HEK293T (cell line): ENCODE results near the gene MBOAT2.

Experiments used
- CTCF ChIA-PET: fragments of 350-600 bp; formaldehyde crosslinking; extraction: SDS; loops from one replicate; lab custom pipeline; 2021; ENCODE audit warnings: antibody characterized with exemption, inconsistent platforms; lab: Yijun Ruan, JAX
- POLR2A ChIA-PET: fragments of 350-600 bp; formaldehyde crosslinking; extraction: SDS; loops from one replicate; lab custom pipeline; 2020; ENCODE audit warnings: antibody characterized with exemption, inconsistent platforms; lab: Yijun Ruan, JAX
- DNase-seq: peaks from one replicate; pipeline ENCODE4 v3.0.0; 2012; ENCODE audit warnings: mixed read lengths; ENCODE audit errors: extremely low spot score
- ARNT ChIP-seq: fragments of 450-650 bp; IDR thresholded peaks from 2 replicates; pipeline ENCODE4 v1.6.1; 2017; ENCODE audit warnings: mild to moderate bottlenecking
- BHLHE40 ChIP-seq: fragments of 450-650 bp; IDR thresholded peaks from 2 replicates; pipeline ENCODE4 v1.6.1; 2016; ENCODE audit warnings: mild to moderate bottlenecking, moderate library complexity, borderline replicate concordance
- CTBP1 ChIP-seq: fragments of 450-650 bp; IDR thresholded peaks from 2 replicates; pipeline ENCODE4 v1.6.1; 2016; ENCODE audit warnings: borderline replicate concordance
- ELF4 ChIP-seq: fragments of 450-650 bp; IDR thresholded peaks from 2 replicates; pipeline ENCODE4 v1.6.1; 2017; ENCODE audit warnings: antibody characterized with exemption
- FOXA1 ChIP-seq: fragments of 450-650 bp; IDR thresholded peaks from 2 replicates; pipeline ENCODE4 v1.6.1; 2016; ENCODE audit warnings: mild to moderate bottlenecking
- FOXK2 ChIP-seq: fragments of 450-650 bp; IDR thresholded peaks from 2 replicates; pipeline ENCODE4 v1.6.1; 2016; ENCODE audit warnings: mild to moderate bottlenecking
- FOXM1 ChIP-seq: fragments of 450-650 bp; IDR thresholded peaks from 2 replicates; pipeline ENCODE4 v1.6.1; 2017; ENCODE audit warnings: mild to moderate bottlenecking, borderline replicate concordance
- HDGF ChIP-seq: fragments of 450-650 bp; IDR thresholded peaks from 2 replicates; pipeline ENCODE4 v1.6.1; 2017; ENCODE audit warnings: antibody characterized with exemption, borderline replicate concordance
- L3MBTL2 ChIP-seq: fragments of 450-650 bp; conservative IDR thresholded peaks from 2 replicates; pipeline ENCODE4 v1.6.1; 2016; ENCODE audit warnings: mild to moderate bottlenecking
- LEF1 ChIP-seq: fragments of 450-650 bp; IDR thresholded peaks from 2 replicates; pipeline ENCODE4 v1.6.1; 2017; ENCODE audit warnings: mild to moderate bottlenecking, borderline replicate concordance
- NFRKB ChIP-seq: fragments of 450-650 bp; IDR thresholded peaks from 2 replicates; pipeline ENCODE4 v1.6.1; 2016; ENCODE audit warnings: mild to moderate bottlenecking, moderate library complexity
- SP1 ChIP-seq: fragments of 450-650 bp; IDR thresholded peaks from 2 replicates; pipeline ENCODE4 v1.6.1; 2017
- SUZ12 ChIP-seq: fragments of 450-650 bp; IDR thresholded peaks from 2 replicates; pipeline ENCODE4 v1.6.1; 2016; ENCODE audit warnings: mild to moderate bottlenecking
- TARDBP ChIP-seq: fragments of 450-650 bp; IDR thresholded peaks from 2 replicates; pipeline ENCODE4 v1.6.1; 2016
- ZNF384 ChIP-seq: fragments of 450-650 bp; IDR thresholded peaks from 2 replicates; pipeline ENCODE4 v1.6.1; 2016
- TF ChIP-seq, protein P1 (sequence below): fragments of 450-650 bp; IDR thresholded peaks from 2 replicates; pipeline ENCODE4 v1.6.1; 2016

MBOAT2 gene

DNA sequence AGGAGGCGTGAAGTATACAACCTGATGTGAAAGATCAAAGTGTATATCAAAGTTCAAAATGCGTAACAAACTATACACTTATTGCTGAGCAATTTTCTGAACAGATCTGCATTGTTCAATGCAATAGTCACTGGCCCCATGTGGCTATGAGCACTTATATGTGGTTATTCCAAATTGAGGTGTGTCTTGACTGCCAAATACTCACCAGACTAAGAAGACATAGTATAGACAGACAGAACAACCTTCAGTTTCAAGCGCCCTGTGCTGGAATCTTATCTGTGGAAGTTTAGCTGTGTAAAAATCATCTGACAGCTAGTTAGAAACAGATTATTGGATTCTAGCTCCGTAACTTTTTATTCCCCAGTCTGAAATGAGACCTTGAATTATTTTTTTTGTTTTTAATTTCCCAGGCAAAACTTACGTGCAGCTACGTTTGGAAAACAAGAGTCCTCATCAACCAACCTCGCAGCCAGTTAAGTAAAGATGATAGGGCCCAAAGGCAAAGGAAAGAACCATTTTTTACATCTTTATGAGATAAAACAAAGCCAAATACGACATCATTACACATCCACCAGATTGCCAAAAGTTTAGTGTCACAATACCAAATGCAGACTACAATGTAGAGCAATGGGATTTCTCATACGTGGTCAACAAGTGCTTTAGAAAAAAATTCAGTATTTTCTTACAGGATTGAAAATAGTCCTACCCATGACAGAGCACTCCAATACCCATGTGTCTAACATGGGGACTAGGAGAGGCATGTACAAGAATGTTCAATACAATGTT, 37.2 kb downstream of the MBOAT2 start:
- no peak for DNase-seq
- POLR2A ChIA-PET = no interaction called here
- CTCF ChIA-PET = no interaction called here

GRCh38 chr2:8965216-8965969, 38.1 kb downstream of the MBOAT2 start:
- ChIA-PET CTCF (no interaction called here), POLR2A (no interaction called here)
- no peak for DNase-seq
- no peak for TF ChIP-seq HDGF
- no peak for TF ChIP-seq ARNT
- TF ChIP-seq ZNF384 = no peak
- TF ChIP-seq TARDBP = no peak
- no peak for TF ChIP-seq CTBP1
- no peak for TF ChIP-seq SP1
- TF ChIP-seq, protein P1, sequence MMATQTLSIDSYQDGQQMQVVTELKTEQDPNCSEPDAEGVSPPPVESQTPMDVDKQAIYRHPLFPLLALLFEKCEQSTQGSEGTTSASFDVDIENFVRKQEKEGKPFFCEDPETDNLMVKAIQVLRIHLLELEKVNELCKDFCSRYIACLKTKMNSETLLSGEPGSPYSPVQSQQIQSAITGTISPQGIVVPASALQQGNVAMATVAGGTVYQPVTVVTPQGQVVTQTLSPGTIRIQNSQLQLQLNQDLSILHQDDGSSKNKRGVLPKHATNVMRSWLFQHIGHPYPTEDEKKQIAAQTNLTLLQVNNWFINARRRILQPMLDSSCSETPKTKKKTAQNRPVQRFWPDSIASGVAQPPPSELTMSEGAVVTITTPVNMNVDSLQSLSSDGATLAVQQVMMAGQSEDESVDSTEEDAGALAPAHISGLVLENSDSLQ = no peak
- no peak for TF ChIP-seq BHLHE40
- no peak for TF ChIP-seq FOXM1
- no peak for TF ChIP-seq SUZ12
- no peak for TF ChIP-seq FOXK2
- TF ChIP-seq ELF4 = no peak
- TF ChIP-seq NFRKB = no peak
- no peak for TF ChIP-seq LEF1
- TF ChIP-seq FOXA1 = no peak
- TF ChIP-seq L3MBTL2 = no peak

More for the DNA sequence above, 37.2 kb downstream of the MBOAT2 start:
- TF ChIP-seq CTBP1 (no peak), SP1 (no peak), L3MBTL2 (no peak), HDGF (no peak), NFRKB (no peak), SUZ12 (no peak), LEF1 (no peak), FOXK2 (no peak), ARNT (no peak), ELF4 (no peak)
- TF ChIP-seq, protein P1 = no peak

DNA sequence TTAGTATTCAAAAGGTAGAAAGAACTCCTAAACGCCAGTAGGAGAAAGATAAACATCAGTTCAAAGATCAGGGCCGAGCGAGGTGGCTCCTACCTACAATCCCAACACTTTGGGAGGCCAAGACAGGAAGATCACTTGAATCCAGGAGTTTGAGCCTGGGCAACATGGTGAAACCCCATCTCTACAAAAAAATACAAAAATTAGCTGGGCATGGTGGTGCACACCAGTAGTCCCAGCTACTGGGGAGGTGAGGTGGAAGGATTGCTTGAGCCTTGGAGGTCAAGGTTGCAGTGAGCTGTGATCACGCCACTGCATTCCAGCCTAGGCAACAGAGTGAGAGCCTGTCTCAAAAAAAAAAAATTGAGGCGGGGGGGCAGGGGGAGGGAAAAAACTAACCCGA, 40.6 kb downstream of the MBOAT2 start:
- CTCF ChIA-PET = no interaction called here
- DNase-seq = no peak
- TF ChIP-seq HDGF = no peak
- TF ChIP-seq NFRKB = no peak
- no peak for TF ChIP-seq FOXA1
- POLR2A ChIA-PET = no interaction called here

DNA sequence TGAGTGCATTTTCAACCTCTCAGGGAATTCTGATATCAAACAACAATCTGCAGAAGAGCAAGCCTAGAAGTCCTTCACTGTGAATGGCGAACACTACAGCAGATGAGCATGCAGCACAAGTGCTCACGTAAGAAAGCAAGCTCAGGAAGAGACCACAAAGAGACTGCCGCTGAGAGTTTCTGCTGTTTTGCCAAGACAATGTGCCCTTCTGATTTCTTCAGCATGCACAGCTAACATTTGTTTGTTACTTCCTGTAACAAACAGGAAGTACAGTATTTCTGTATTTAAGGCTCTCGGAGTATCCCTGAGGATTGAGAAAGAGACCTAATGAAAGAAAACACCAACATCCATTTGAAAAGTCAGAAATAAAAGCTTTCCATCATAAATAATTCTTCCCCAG, 45.9 kb downstream of the MBOAT2 start:
- POLR2A ChIA-PET = no interaction called here
- no peak for DNase-seq
- CTCF ChIA-PET = no interaction called here
- no peak for TF ChIP-seq TARDBP
- no peak for TF ChIP-seq ELF4
- no peak for TF ChIP-seq HDGF
- TF ChIP-seq, protein P1 = no peak
- no peak for TF ChIP-seq BHLHE40
- TF ChIP-seq L3MBTL2 = no peak

- no peak for DNase-seq
- CTCF ChIA-PET = no interaction called here
Observed at GRCh38 chr2:8956774-8957173, 46.7 kb downstream of the MBOAT2 start.

More at GRCh38 chr2:8956774-8957173, 46.7 kb downstream of the MBOAT2 start:
- POLR2A ChIA-PET = no interaction called here
- TF ChIP-seq L3MBTL2 = no peak
- no peak for TF ChIP-seq FOXA1
- no peak for TF ChIP-seq LEF1
- TF ChIP-seq FOXK2 = no peak
- TF ChIP-seq SUZ12 = no peak
- no peak for TF ChIP-seq ARNT
- TF ChIP-seq, protein P1 = no peak
- no peak for TF ChIP-seq ZNF384
- TF ChIP-seq ELF4 = no peak
- TF ChIP-seq CTBP1 = no peak
- TF ChIP-seq TARDBP = no peak
- TF ChIP-seq HDGF = no peak
- no peak for TF ChIP-seq NFRKB
- TF ChIP-seq FOXM1 = no peak
- TF ChIP-seq SP1 = no peak
- TF ChIP-seq BHLHE40 = no peak
